ENCODE measurements around the gene RNF145.

RNF145 gene

DNA sequence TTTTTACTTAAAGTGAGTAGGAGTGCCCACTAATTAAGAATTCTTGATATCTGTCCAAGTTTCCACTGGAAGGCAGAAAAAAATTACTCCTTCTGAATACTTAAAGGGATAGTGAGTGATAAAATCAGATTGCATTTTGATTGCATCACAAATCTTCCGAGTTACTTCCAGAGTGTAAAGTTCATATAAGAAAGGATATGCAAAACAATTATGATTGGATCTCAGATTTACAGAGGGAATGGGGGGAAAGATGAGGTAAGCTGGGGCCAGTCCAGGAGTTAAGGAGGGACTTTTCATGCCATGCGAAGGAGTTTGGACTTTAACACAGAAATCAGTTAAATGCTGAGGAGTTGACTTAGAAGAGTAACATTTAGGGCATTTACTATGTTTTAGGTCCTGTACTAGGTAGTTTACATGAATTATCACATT, 9.3 kb upstream of the RNF145 start:
- no peak for DNase-seq (ENCODE audit: low read depth)

DNA sequence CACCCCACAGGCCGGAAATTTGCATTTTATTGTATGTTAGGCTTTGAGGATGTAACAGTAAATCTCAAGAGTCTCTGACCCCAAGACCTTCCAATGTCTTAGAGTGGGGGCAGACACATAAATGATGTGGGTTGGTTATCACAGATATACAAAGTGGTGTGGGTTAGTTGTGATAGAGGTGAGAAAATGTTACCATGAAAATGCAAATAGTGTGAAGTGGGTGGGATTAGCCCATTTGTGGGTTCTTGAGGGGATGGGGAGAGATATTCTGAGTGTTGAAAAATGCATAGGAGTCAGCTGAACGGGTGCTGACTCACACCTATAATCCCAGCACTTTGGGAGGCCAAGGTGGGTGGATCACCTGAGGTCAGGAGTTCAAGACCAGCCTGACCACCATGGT, 7.9 kb upstream of the RNF145 start:
- DNase-seq (ENCODE audit: low read depth) = no peak

DNA sequence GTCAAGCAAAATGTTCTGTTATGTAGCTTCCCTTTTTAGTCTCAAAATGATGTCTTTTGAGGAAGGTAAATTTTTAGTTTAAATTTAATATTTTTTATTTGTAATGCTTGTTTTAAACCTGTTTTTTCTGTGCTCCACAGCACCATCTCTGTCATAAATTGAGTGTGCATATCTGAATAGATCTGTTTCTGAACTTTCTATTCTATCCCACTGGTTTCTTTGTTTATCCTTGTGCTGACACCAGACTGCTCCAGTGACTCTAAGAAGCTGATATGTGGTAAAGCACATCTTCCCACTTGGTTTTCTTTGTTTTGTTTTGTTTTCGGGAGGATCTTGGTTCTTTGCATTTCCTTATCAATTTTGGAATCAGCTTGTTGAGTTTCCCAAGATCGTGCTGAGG, 7.1 kb upstream of the RNF145 start:
- DNase-seq (ENCODE audit: low read depth) = no peak

DNA sequence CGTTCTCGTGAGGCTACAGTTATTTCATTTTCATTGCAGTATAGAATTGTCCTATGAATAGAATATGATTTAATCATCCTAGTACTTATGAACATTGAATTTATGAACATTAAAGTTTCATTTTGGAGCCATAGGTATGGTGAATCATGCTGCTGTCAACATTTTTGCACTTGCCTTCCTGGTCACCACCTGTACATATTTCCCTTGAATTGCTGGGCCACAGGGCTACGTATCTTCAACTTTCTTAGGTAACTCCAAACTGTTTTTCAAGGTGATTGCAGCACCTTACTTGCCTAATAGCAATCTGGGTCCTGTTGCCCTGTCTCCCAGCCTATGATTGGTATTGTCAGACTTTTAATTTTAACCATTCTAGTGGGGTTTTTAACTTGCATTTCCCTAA, 6.5 kb upstream of the RNF145 start:
- DNase-seq (ENCODE audit: low read depth) = no peak

DNA sequence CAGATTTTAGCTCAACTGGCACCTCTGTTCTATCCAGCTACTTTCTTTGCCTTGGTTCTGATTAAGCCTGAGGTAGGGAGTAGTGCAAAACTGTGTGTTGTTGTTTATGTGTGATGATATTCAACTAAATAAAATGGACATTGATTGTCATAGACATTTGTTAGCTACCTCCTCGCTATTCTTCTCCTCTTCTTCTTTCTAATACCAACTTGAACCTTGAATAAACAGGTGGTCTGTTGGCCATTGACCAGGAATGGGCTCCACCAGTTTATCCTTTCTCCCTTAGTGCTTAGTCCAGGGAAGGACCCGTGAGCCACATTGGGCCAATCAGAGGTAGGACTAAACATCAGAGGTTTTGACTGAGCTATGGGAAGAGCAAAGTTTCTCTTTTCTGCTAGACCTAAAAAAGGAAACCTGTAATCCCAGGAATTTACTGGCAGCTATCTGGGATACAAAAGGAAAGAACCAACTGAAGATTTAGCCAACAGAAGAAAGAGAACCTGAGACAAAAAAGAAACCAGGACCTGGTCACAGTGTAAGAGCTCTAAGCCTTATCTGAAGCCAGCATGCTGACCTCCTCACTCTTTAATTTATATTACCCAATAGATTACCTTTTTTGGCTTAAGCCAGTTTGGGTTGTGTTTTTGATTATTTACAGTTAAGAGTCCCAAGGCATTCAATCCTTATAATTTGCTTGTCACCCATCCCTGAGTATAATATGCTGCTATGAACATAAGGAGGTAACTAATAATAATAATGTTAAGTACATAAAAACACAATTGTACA, 5.3 kb upstream of the RNF145 start:
- no peak for DNase-seq (ENCODE audit: low read depth)

DNA sequence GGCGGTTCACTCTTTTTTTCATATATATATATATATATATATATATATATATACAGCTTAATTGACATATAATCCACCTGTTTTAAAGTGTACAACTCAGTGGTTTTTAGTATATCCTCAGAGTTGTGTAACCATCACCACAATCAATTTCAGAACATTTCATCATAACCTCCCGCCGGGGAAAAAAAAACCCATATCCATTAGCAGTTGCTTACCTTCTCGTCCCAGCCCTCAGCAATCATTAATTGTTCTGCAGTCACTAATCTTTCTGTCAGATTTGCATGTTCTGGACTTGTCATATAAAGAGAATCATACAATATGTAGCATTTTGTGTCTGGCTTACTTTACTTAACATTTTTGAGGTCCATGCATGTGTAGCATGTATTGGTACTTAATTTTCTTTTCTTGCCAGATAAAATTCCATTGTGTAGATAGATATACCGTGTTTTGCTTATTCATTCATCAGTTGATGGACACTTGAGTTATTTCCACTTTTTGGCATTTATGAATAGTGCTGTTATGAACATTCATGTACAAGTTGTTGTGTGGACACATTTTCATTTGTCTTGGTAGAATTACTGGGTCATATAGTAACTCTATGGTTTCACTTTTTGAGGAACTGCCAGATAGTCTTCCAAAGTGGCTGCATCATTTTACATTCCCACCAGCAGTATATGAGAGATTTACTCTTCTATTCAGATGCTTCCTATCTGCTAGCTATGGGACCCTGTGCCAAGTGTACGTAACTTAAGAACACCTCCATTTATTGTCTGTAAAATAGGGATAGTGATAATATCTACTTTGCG, 3.5 kb upstream of the RNF145 start:
- no peak for DNase-seq (ENCODE audit: low read depth)

DNA sequence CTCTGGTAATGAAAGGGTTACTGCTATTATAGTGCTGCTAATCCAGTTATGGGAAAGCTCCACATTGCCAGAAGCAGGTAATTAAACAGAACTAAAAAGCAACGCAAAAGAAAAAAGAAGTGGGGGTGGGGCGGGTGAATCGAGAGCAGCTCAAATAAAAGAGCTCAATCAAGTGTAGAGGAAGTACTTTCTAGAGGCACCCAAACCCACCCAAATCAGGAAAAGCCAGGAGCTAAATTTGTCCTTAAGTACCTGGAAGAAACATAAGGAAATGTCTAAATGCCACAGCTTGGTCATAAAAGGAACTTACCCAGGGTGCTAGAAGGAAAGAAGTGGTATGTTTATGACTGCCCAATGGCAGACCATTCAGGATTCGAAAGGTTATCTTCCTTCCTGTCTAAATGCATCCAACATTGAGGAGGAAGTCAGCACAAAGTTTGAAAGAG, 2.4 kb upstream of the RNF145 start:
- no peak for DNase-seq (ENCODE audit: low read depth)

DNA sequence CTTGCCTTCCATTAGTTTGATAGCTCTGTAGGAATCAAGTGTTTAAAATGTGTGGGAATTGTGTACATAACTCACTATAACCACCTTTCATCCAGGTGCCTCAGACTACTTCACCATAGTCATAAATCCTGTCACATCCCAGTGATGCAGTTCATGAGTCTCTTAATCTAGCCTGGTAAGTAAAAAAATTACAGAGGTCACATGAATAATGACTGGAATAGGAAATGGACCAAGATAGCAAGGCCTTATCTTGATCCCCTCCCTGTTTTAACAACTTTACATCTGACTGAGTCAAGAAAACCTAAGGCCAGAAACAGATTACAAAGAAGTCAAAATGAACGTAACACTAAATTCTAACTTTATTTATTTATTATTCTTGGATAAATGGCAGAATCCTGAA, 1.5 kb upstream of the RNF145 start:
- DNase-seq (ENCODE audit: low read depth) = no peak

DNA sequence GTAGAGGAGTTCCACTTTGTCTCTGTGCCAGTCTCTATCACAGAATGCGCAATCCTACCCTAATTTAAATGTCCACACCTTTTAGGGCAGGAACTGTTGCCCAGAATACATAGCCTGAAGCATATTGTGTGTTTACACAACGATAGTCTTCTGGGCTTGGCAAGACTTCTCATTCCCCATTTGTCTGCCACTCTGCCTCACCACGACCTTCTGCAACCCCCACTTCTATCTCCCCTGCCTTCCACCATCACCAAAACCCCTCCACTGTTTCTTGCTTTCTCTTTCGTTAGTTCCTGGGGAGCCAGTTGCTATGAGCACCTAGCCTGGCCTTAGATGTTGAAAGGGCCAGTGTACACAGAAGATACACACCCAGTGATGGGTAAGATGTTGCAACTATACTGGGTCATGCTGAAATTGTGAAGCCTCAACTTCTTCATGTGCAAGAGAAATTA, 883 bp upstream of the RNF145 start:
- DNase-seq (ENCODE audit: low read depth) = no peak

DNA sequence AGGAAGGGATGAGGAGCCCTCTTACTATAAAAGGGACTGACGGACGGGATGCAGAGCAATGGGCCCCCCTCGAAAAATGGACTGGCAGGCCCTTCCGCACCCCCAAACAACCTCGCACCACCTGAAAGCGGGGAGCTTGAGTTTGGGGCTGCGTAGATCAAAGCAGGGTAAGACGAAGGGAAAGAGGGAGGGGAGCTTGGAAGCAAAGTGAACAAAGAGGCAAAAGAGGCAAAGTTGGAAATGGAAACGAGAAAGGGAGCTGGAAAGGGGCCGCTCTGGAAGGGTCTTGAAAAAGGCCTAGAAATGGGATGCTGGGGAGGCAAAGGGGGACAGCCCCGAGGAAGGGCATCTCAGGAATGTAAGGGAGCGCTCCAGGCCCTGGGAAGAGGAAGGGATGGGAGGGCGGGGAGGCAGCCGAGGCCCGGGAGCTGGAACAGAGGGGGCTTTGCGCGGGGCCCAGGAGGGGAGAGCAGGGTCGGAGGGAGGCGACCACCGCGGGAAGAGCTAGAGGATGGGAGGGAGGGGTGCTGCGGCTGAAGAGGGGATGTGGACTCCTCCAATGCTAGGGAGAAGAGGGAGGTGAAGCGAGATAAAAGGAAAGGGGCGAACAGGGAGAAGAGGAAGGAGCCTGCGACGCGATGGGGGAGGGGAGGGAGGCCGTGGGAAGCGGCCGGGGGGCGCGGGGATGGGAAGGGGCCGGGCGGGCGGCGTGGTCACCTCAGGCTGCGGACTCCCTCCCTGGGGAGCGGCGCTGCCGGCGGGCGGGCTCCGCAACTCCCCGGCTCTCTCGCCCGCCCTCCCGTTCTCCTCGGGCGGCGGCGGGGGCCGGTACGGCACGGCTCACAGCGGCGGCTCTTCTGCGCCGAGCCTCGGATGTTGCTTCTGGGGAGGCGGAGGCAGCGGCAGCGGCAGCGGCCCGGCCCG, 577 bp downstream of the RNF145 start:
- DNase-seq (ENCODE audit: low read depth) = peak; percentile 65

DNA sequence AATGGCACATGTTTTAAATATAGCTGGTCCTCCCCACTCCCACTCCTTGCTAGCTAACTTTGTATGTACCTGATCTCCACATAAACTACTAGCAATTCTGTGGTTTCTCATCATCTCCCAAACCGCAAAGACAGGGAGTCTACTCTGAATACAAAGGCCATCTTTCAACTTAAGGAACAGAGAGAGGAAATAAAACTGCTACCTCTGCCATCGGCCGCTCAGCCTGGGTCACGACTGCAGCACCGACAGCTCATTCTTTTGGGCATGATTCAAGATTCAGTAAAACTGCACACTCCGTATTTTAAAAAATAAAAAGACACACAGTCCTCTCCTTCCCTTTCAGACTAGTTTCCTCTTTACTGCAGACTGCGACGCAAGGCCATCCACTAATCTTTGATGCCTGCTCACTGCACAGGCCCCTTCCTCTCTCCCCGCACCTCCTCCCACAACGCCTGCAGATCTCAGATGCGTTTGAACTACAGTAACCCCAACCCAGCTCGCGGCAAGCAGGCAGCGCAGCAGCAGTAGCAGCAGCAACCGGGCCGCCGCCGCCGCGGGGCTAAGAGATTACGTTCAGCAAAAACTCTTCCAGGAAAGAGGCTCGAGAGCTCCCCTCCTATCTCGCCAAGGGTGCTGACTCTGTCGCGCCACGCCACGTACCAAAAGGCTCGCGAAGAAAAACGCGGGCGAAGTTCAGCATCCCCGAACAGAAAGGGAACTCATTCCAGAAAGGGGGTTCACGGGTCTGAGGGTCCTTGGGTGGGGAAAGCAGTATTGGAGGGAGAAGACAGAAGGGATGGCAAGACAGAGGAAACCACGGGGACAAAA, 1.5 kb downstream of the RNF145 start:
- peak; percentile 52 for DNase-seq (ENCODE audit: low read depth)

DNA sequence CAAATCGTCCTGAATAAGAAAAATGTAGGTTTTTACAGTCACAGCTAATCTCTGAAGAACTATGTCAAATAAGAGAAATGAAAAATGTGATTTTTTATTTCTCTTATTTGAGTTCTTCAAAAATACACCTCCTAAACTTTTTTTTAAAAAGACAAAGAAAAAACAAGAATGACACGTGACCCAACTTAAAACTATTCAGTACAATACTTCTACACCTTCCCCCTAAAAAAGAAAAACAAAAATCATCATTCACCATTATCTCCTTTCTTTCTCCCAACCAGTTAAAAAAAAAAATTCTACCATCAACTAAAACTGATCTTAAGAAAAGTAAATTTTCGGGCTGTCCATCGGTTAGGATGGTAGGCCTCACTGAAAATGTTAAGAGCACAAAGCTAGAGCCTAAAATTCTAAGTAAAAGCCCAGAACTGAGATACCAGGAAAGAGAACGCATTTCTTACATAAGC, 2.1 kb downstream of the RNF145 start:
- no peak for DNase-seq (ENCODE audit: low read depth)

DNA sequence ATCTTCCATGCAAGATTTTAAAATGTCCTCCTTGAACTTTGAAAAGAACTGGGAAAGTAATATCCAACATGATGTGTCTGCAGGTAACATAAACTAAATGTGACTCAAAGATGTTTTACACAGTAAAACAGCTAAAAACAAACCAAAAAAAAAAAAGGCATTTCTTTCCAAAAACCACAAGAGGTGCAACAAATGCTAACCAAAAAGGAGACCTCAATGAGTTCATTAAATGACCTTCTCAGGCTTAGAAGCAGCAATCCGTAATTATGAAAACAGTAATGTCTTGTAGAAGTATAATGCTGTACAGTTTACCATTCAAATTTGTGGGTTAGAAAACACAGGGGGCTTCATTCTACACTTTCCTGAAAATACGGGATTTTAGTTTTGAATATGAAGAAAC, 2.5 kb downstream of the RNF145 start:
- no peak for DNase-seq (ENCODE audit: low read depth)

DNA sequence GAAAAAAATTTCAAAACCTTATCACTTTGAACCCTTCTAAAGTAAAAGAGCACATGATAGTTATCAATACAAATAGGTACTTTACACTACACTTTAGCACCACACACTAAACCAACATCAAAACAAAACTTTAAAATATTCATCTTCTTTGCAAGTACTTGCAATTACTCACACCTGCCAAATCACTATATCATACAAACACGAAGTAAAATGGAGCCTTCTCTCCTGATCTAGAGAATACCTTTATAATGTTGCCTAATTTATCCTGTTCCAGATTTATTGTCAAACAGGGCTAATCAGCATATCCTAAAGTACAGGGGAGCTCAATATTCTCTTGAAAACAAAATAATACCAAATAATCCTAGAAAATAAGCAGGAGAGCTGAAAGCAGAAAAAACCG, 3.0 kb downstream of the RNF145 start:
- DNase-seq (ENCODE audit: low read depth) = no peak

DNA sequence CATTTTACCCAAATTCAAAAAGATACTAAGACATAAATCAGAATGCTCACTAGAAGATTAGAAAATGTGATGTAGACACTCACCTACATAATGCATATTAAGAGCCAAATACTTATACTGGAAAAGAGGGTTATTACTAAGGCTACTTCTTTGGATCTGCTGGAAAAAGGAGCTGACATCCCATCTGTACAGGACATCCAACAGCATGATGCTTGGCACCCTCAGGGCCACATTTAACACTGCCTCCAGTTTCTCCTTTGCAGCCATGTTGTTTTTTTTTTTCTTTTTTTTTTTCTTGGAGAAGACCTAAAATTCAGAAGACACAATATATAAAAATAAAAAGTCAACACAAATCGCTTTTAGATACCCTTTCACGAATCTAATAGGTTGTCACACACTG, 6.0 kb downstream of the RNF145 start:
- no peak for DNase-seq (ENCODE audit: low read depth)

DNA sequence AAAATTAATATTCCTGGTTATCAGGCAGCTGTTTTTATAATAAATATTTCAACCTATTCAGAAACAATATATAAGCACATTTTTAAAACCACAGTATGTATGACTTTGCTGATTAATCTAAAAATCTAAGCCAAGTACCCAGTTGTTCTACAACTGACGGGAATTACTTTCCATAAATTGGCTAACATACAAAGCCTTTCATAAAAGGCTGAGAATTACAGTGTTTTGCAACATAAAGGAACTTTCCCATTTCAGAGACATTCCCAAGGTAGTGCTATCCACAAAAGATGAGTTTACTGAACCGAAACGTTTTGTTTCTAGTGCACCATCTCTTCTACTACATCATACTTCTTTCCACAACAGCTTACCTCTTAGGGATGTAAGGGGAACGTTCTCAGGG, 7.2 kb downstream of the RNF145 start:
- DNase-seq (ENCODE audit: low read depth) = no peak

DNA sequence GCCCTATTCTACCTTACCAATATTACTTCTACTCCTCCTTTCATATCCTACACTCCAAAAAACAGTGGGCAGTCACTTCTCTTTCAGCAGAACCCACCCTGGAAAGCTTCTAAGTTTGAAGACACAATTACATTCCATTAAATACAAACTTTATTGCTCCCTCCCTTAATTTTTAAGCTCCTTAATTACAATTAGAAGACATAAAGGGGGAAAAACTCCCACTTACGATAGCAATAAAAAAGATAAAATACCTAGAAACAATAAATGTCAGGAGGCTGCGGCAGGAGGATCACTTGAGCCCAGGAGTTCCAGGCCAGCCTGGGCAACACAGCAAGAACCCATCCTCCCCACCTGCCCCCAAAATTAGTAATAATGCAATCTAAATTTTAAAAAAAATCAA, 9.6 kb downstream of the RNF145 start:
- no peak for DNase-seq (ENCODE audit: low read depth)

DNA sequence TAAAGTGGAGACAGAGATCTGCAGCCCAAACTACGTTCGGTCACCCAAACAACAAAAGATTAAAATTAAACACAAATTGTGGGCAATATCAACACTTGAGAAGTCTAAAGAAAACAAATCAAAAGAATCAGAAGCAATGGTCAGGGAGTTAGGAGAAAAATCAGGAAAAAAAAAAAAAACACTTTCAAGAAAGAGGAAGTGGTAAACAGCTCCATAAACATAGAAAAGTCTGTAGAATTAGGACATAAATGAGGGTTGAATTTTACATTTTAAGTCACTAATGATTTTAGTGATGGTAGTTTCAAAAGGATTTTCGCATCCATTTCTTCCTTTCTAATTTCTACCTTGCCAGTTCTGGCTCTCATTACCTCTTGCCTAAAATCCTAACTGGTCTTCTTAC, 10.1 kb downstream of the RNF145 start:
- DNase-seq (ENCODE audit: low read depth) = no peak

DNA sequence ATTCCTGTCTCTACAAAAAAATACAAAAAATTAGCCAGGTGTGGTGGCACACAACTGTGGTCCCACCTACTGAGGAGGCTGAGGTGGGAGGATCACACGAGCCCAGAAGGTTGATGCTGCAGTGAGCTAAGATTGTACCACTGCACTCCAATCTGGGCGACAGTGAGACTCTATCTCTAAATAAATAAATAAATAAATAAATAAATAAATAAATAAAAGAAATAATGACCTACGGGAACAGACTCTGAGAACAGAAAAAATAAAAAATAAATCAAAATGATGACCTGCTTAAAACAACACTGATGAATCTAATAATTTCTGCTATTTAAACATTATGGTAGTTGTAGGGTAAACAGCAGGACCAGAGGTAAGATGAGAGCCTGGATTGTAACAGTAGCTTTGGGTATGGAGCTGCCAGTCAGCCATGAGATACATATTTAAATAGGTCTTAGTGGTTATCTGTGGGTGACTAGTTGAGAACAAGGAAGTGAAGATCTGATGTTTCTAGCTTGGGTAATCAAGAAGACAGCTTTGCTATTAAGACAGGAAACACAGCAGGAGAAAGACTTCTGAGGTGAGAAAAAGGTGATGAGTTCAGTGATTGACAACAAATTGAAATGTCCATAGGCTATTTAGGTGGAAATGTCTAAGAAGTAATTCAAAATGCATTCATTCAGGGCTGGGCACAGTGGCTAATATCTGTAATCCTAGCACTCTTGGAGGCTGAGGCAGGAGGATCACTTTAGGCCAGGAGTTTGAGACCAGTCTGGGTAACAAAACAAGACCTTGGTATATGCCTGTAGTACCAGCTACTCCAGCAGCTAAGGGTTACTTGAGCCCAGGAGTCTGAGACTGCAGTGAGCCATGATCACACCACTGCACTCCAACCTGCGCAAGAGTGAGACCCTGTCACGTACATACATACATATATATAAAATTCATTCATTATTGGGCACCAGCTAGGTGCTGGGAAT, 11.0 kb downstream of the RNF145 start:
- no peak for DNase-seq (ENCODE audit: low read depth)

DNA sequence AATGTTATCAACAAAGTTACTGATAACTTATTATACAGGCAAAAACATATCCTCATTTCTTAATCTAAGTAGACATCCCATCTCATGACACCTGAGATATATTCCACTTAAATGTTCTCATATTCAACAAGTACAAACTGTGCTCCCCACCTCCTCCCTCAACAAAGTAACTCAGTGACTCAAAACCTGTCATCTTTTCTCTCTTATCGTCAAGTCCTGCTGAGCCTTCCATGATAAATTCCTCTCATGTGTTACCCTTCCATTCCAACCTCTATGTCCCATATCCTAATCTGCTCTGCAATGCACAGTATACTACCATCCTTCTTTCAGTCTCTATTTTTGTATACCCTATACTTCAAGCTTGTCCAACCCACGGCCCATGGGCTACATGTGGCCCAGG, 13.6 kb downstream of the RNF145 start:
- no peak for DNase-seq (ENCODE audit: low read depth)
